ENCODE results near the gene FAM168A.

FAM168A gene

GRCh38 chr11:73397468-73398131 lies 200.3 kb downstream of the FAM168A start:
- no peak for DNase-seq

- no peak for DNase-seq
Measured at GRCh38 chr11:73396985-73397384, 200.9 kb downstream of the FAM168A start.

- no peak for DNase-seq
Measured at GRCh38 chr11:73396251-73396930, 201.5 kb downstream of the FAM168A start.

GRCh38 chr11:73395297-73396208 lies 202.4 kb downstream of the FAM168A start:
- no peak for DNase-seq

GRCh38 chr11:73394416-73395296 lies 203.3 kb downstream of the FAM168A start:
- no peak for DNase-seq

GRCh38 chr11:73393479-73394415 lies 204.2 kb downstream of the FAM168A start:
- no peak for DNase-seq

GRCh38 chr11:73393011-73393380 lies 204.9 kb downstream of the FAM168A start:
- no peak for DNase-seq

GRCh38 chr11:73392108-73393010 lies 205.6 kb downstream of the FAM168A start:
- DNase-seq: no peak

- no peak for DNase-seq
Measured at GRCh38 chr11:73391665-73392064, 206.2 kb downstream of the FAM168A start.

GRCh38 chr11:73390601-73391565 lies 207.0 kb downstream of the FAM168A start:
- no peak for DNase-seq

- no peak for DNase-seq
Measured at GRCh38 chr11:73389916-73390315, 208.0 kb downstream of the FAM168A start.

- no peak for DNase-seq
Measured at GRCh38 chr11:73389134-73389525, 208.8 kb downstream of the FAM168A start.

GRCh38 chr11:73388265-73389133 lies 209.4 kb downstream of the FAM168A start:
- DNase-seq: no peak

- DNase-seq: no peak
Measured at GRCh38 chr11:73387594-73388264, 210.2 kb downstream of the FAM168A start.

GRCh38 chr11:73386546-73386945 lies 211.4 kb downstream of the FAM168A start:
- no peak for DNase-seq

- DNase-seq: no peak
Measured at GRCh38 chr11:73386016-73386415, 211.9 kb downstream of the FAM168A start.

GRCh38 chr11:73384872-73385689 lies 212.8 kb downstream of the FAM168A start:
- no peak for DNase-seq

Data from NK-92 treated with Interleukin-12 subunit alpha and Interleukin-12 subunit beta, amount 100 ng/mL, for 24 hours (cell line).